B cell (primary cell): ENCODE data around the gene DSCAML1. TPM values are rescaled to one million over a fixed set of nuclear protein-coding genes. Genes with fewer than 3 reads are reported as not detected.

Source experiments
- ATAC-seq: fragments of 200-7000 bp; cut with Tn5 transposase; one replicate; pipeline ENCODE4 v1.10.0; 2021; ENCODE audit warnings: low read depth, mild to moderate bottlenecking, moderate number of reproducible peaks, moderate library complexity
- CTCF ChIA-PET: fragments of 350-600 bp; sonication (Branson Sonifier 250); formaldehyde crosslinking; loops from one replicate; lab custom pipeline; 2021; ENCODE audit warnings: antibody characterized with exemption, inconsistent platforms; lab: Charles Lee
- POLR2A ChIA-PET: fragments of 350-600 bp; sonication (Branson Sonifier 250); formaldehyde crosslinking; loops from one replicate; lab custom pipeline; 2021; ENCODE audit warnings: antibody characterized with exemption; lab: Charles Lee
- DNase-seq: peaks from one replicate; pipeline ENCODE4 v3.0.0; 2013
- H2AFZ ChIP-seq: 2 replicates; pipeline ENCODE4 v1.6.1; 2012; ENCODE audit warnings: mild to moderate bottlenecking, low read depth, low read length; ENCODE audit not compliant: insufficient read depth, poor library complexity, severe bottlenecking
- H3K27ac ChIP-seq, 2 donors: 1 replicate in 1 of 2; 2 replicates in 1 of 2; pipeline ENCODE4 v1.5.1; 2012 to 2013; ENCODE audit warnings: low read length in 2 of 2, mild to moderate bottlenecking in 2 of 2, moderate library complexity in 1 of 2
- H3K27me3 ChIP-seq, 4 experiments: fragments of 200-600 bp in 1 of 4; sonication (generic) in 1 of 4; replicated peaks in 1 of 4; 1 replicate in 2 of 4; 2 replicates in 2 of 4; pipeline versions ENCODE4 v1.6.1 to v1.7.0; 2013 to 2016; ENCODE audit warnings: low read length in 3 of 4, mild to moderate bottlenecking in 2 of 4, mixed read lengths in 1 of 4, moderate library complexity in 1 of 4; ENCODE audit not compliant: insufficient read depth in 4 of 4, control insufficient read depth in 3 of 4; ENCODE audit errors: control extremely low read depth in 1 of 4
- H3K36me3 ChIP-seq, 2 experiments: replicated peaks in 1 of 2; 1 replicate in 1 of 2; 2 replicates in 1 of 2; pipeline versions ENCODE4 v1.6.1 to v1.7.1; 2013; ENCODE audit warnings: low read length in 1 of 2; ENCODE audit not compliant: insufficient read depth in 2 of 2, control insufficient read depth in 1 of 2; ENCODE audit errors: control extremely low read depth in 1 of 2, extremely low read depth in 1 of 2
- H3K4me1 ChIP-seq, 2 donors: fragments of 200-600 bp in 1 of 2; sonication (generic) in 1 of 2; 1 replicate in 1 of 2; 2 replicates in 1 of 2; pipeline versions ENCODE4 v1.5.1 to v1.6.1; 2013 to 2017; ENCODE audit warnings: low read length in 2 of 2; ENCODE audit not compliant: control insufficient read depth in 2 of 2, insufficient read depth in 2 of 2
- H3K4me2 ChIP-seq: replicated peaks from 2 replicates; pipeline ENCODE3; 2012; ENCODE audit warnings: mild to moderate bottlenecking, low read depth, low read length; ENCODE audit not compliant: poor library complexity, severe bottlenecking
- H3K4me3 ChIP-seq, 5 experiments: fragments of 200-600 bp in 1 of 5; sonication (generic) in 1 of 5; 1 replicate in 3 of 5; 2 replicates in 2 of 5; pipeline versions ENCODE4 v1.5.1 to v1.7.0; 2011 to 2016; ENCODE audit warnings: low read length in 4 of 5, mild to moderate bottlenecking in 4 of 5, low read depth in 2 of 5, control low read depth in 1 of 5, moderate library complexity in 1 of 5; ENCODE audit not compliant: insufficient read depth in 1 of 5; ENCODE audit errors: control extremely low read depth in 1 of 5, extremely low read depth in 1 of 5
- H3K79me2 ChIP-seq: fragments of 200-600 bp; sonication (generic); one replicate; pipeline ENCODE4 v1.6.0; 2016; ENCODE audit warnings: low read length; ENCODE audit not compliant: control insufficient read depth, insufficient read depth
- H3K9ac ChIP-seq: fragments of 200-600 bp; sonication (generic); 2 replicates; pipeline ENCODE4 v1.6.1; 2017; ENCODE audit warnings: mild to moderate bottlenecking, low read length, moderate library complexity
- H3K9me3 ChIP-seq, 3 donors: one replicate each; pipeline versions ENCODE4 v1.6.1 to v1.7.1; 2013; ENCODE audit warnings: low read length in 2 of 3; ENCODE audit not compliant: control insufficient read depth in 2 of 3, insufficient read depth in 1 of 3; ENCODE audit errors: control extremely low read depth in 1 of 3
- H4K20me1 ChIP-seq: 2 replicates; pipeline ENCODE4 v1.6.0; 2012; ENCODE audit warnings: mild to moderate bottlenecking, low read length; ENCODE audit not compliant: insufficient read depth, control insufficient read depth, poor library complexity, severe bottlenecking
- H3K27ac Mint-ChIP-seq: one replicate; pipeline ENCODE4 v1.8.0; 2021; ENCODE audit warnings: mixed read lengths
- H3K27me3 Mint-ChIP-seq: one replicate; pipeline ENCODE4 v1.8.0; 2021; ENCODE audit warnings: mixed read lengths
- H3K4me1 Mint-ChIP-seq: one replicate; pipeline ENCODE4 v1.8.0; 2021; ENCODE audit warnings: mixed read lengths
- H3K4me3 Mint-ChIP-seq: one replicate; pipeline ENCODE4 v1.8.0; 2021; ENCODE audit warnings: mixed read lengths
- H3K9me3 Mint-ChIP-seq: one replicate; pipeline ENCODE4 v1.8.0; 2022; ENCODE audit warnings: mixed read lengths; ENCODE audit not compliant: insufficient read depth
- EZH2 ChIP-seq: IDR thresholded peaks from 2 replicates; pipeline ENCODE4 v1.6.1; 2012; ENCODE audit warnings: borderline replicate concordance, low read depth, mild to moderate bottlenecking, moderate library complexity, low read length; ENCODE audit not compliant: insufficient read depth, poor library complexity, severe bottlenecking
- WGBS: methylation state at CpG from one replicate; pipeline ENCODE4 v1.1.5; 2013; ENCODE audit warnings: missing lambda C conversion rate; ENCODE audit not compliant: insufficient coverage; 5-methylcytosine and 5-hydroxymethylcytosine counted together
- intact Hi-C: fragments of 100-400 bp; cut with micrococcal nuclease; formaldehyde crosslinking; loops from one replicate; pipeline ENCODE4 v1.10.0; 2022
- polyA plus RNA-seq: library from polyadenylated mRNA; depleted of rRNA; stranded (reverse); fragments of >200 nt; gene quantifications from 2 replicates; pipeline ENCODE4 v1.2.3, GENCODE V29; 2012
- total RNA-seq, 2 donors: library from RNA; stranded (reverse); fragments of 120-200 nt in 1 of 2; gene quantifications; 1 replicate in 1 of 2; 2 replicates in 1 of 2; pipeline versions ENCODE4 v1.2.3 to v1.2.4, GENCODE V29; 2013 to 2022
- TF ChIP-seq, protein P1 (sequence below): fragments of 200-600 bp; IDR thresholded peaks from one replicate; pipeline ENCODE4 v1.8.0; 2022; ENCODE audit warnings: antibody characterized with exemption, mild to moderate bottlenecking

The DSCAML1 gene
- total and polyA plus RNA-seq, 2 donors (not counting 1 experiment from before 2014, with no cell fraction given), result 1.2 to 6.2 TPM

DNA sequence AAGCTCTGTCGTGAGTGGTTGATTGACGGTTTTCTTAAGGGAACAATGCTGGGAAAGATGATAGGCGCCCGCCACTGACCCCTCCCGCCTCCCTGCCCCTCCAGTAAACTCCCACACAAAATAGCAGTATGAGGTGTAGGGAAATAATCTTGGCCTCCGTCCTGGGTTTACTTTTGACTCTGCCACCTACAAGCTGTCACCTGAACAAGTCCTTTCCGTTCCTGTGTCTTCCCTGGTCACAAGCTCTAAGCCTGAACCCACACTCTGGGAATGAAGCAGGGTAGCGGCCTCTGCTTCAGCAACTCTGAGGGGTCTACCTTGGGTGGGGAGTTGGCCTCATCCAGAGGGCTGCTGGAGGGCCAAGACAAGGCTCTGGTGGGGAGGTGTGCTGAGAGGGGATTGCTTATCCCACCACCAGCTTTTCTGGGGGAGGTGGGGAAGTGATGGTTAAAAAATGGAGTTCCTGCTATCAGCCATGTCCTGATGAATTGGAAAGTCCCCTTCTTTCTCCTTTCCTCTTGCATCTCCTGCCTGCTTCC, 381.6 kb downstream of the DSCAML1 start:
- Mint-ChIP-seq H3K4me3 (no peak overlapping the region), H3K27ac (no peak overlapping the region), H3K4me1 (no peaks in the 10 kb centered on the region), H3K9me3 (no peaks in the 10 kb centered on the region), H3K27me3 (peaks cover 7% of the 10 kb centered on the region)
- DNase-seq (no peak), ATAC-seq (no peak)
- Histone ChIP-seq H3K79me2 (no peaks in the 10 kb centered on the region), H2AFZ (no peak overlapping the region), H3K27ac (no peak overlapping the region), H3K4me1 (no peaks in the 10 kb centered on the region), H3K4me3 (no peak overlapping the region), H3K4me2 (no peak overlapping the region), H3K27me3 (no peaks in the 10 kb centered on the region), H3K36me3 (peaks cover 0 to 9% of the 10 kb centered on the region in 2 experiments), H3K9ac (no peak overlapping the region), H3K9me3 (peaks cover 0 to 2% (median 0%) of the 10 kb centered on the region in 3 donors), H4K20me1 (no peaks in the 10 kb centered on the region)
- TF ChIP-seq EZH2, result no peak
- TF ChIP-seq, protein P1, sequence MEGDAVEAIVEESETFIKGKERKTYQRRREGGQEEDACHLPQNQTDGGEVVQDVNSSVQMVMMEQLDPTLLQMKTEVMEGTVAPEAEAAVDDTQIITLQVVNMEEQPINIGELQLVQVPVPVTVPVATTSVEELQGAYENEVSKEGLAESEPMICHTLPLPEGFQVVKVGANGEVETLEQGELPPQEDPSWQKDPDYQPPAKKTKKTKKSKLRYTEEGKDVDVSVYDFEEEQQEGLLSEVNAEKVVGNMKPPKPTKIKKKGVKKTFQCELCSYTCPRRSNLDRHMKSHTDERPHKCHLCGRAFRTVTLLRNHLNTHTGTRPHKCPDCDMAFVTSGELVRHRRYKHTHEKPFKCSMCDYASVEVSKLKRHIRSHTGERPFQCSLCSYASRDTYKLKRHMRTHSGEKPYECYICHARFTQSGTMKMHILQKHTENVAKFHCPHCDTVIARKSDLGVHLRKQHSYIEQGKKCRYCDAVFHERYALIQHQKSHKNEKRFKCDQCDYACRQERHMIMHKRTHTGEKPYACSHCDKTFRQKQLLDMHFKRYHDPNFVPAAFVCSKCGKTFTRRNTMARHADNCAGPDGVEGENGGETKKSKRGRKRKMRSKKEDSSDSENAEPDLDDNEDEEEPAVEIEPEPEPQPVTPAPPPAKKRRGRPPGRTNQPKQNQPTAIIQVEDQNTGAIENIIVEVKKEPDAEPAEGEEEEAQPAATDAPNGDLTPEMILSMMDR, result no peak
- intact Hi-C loops, result no loop called here
- 100% methylated on average over 1 of the region's 8 CpGs for WGBS
- ChIA-PET CTCF (interaction anchor here (3.4 kb wide), 1 partner anchor 11 kb away, joined by 9 read pairs; no protein-coding TSS in a partner anchor), POLR2A (no interaction called here)

DNA sequence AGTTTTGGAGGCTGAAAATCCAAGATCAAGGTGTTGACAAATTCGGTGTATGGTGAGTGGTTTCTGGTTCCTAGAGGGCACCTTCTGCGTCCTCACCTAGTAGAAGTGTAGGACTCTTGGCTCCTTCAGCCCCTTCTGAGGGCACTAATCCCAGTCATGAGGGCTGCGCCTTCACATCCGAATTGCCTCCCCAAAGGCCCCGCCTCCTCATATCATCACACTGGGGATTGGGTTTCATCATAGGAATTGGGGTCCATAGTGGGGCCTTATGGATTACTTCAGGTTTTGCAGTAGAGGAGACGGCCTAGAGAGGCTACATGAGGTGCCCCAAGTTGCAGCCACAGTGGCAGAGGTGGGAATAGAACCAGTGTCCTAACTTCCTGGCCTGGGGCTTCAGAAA, 382.3 kb downstream of the DSCAML1 start:
- Histone ChIP-seq H3K27ac (no peak overlapping the region), H3K4me1 (no peaks in the 10 kb centered on the region), H4K20me1 (no peaks in the 10 kb centered on the region), H3K79me2 (no peaks in the 10 kb centered on the region), H2AFZ (no peak overlapping the region), H3K27me3 (no peaks in the 10 kb centered on the region), H3K4me2 (no peak overlapping the region), H3K9me3 (peaks cover 0 to 2% (median 0%) of the 10 kb centered on the region in 3 donors), H3K9ac (no peak overlapping the region), H3K4me3 (no peak overlapping the region), H3K36me3 (peaks cover 0 to 9% of the 10 kb centered on the region in 2 experiments)
- no peak for ATAC-seq
- no peak for DNase-seq
- 100% methylated on average over 2 of the region's 6 CpGs for WGBS
- H3K27ac Mint-ChIP-seq, result no peak overlapping the region
- TF ChIP-seq, protein P1, result no peak
- TF ChIP-seq EZH2, result no peak
- POLR2A ChIA-PET, result no interaction called here
- CTCF ChIA-PET, result interaction anchor here (3.4 kb wide), 1 partner anchor 12 kb away, joined by 9 read pairs; no protein-coding TSS in a partner anchor
- H3K4me3 Mint-ChIP-seq, result no peak overlapping the region
- H3K4me1 Mint-ChIP-seq, result no peaks in the 10 kb centered on the region
- no peaks in the 10 kb centered on the region for H3K9me3 Mint-ChIP-seq
- peaks cover 7% of the 10 kb centered on the region for H3K27me3 Mint-ChIP-seq
- intact Hi-C loops, result no loop called here
